ENCODE measurements around the gene CFAP68.
A peak's percentile ranks its signal among the peaks of the same experiment; 100 is the strongest.
"Not testable (repeated sequence)": the region's sequence is repeated elsewhere in the genome, so short reads cannot be mapped to it uniquely, and the experiment has no call there.

CFAP68 gene

GRCh38 chr11:111870522-111870885, 8.8 kb upstream of the CFAP68 start:
- no peak for DNase-seq (ENCODE audit: low read depth in 2 of 3, low spot score in 1 of 3)

- DNase-seq (ENCODE audit: low read depth in 2 of 3, low spot score in 1 of 3): peak; percentile 77 to 92 (median 85)
These were observed 8.3 kb upstream of the CFAP68 start, which contains the start of gene ALG9 for GRCh38 chr11:111870886-111871692. Gene ALG9 (minus strand): TSS chr11:111871581. CDS start chr11:111871482, 99 bp downstream.

GRCh38 chr11:111871693-111872161, 7.6 kb upstream of the CFAP68 start:
- no peak for DNase-seq (ENCODE audit: low read depth in 2 of 3, low spot score in 1 of 3)

- no peak for DNase-seq (ENCODE audit: low read depth in 2 of 3, low spot score in 1 of 3)
These were observed 924 bp upstream of the CFAP68 start for GRCh38 chr11:111878385-111878848.

DNA sequence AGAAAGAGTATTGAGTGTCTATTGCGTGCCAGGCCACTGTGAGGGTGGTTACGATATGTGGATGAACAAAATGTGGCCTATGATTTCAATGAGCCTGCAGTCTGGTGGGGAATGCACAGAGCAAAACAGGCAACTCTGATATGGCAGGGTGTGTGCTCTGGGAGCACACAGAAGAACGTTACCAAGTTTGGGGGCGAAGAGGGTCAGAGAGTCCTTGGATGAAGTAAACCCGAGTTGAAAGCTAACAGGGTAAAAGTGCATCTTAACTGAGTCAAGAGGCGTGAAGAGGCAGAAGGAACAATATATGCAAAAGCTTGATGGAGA, 258 bp downstream of the CFAP68 start:
- DNase-seq (ENCODE audit: low read depth in 2 of 3, low spot score in 1 of 3): no peak

DNA sequence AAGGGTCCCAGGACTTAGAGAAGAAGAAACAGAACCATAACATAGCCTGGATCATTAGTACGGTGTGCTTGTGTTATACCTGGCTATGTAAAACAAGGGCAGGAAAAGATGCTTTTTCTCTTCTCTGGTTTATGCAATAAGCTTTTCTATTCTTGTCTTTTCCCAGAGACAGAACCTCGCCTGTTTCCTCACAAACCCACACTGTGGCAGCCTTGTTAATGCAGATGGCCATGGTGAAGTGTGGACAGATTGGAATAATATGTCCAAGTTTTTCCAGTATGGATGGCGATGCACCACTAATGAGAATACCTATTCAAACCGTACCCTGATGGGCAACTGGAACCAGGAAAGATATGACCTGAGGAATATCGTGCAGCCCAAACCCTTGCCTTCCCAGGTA, 2.9 kb downstream of the CFAP68 start:
- no peak for DNase-seq (ENCODE audit: low read depth in 2 of 3, low spot score in 1 of 3)

DNA sequence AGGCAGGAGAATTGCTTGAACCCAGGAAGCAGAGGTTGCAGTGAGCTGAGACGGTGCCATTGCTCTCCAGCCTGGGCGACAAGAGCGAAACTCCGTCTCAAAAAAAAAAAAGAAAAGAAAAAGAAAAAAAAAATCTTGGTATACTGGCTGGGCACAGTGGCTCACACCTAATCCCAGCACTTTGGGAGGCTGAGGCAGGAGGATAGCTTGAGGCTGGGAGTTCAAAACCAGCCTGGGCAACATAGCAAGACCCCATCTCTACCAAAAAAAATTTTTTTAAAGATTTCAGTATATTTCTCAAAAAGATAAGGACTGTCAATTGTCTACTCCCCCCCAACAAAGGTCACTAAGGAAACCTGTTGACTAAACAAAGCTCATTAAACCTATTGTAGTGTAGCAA, 5.7 kb downstream of the CFAP68 start:
- DNase-seq (ENCODE audit: low read depth in 2 of 3, low spot score in 1 of 3): not testable (repeated sequence)

GRCh38 chr11:111886032-111886431, 6.7 kb downstream of the CFAP68 start:
- no peak for DNase-seq (ENCODE audit: low read depth in 2 of 3, low spot score in 1 of 3)

- no peak for DNase-seq (ENCODE audit: low read depth in 2 of 3, low spot score in 1 of 3)
These were observed 7.5 kb downstream of the CFAP68 start for GRCh38 chr11:111886844-111887243.

- DNase-seq (ENCODE audit: low read depth in 2 of 3, low spot score in 1 of 3): no peak
These were observed 26.1 kb downstream of the CFAP68 start for GRCh38 chr11:111905411-111905810.

DNA sequence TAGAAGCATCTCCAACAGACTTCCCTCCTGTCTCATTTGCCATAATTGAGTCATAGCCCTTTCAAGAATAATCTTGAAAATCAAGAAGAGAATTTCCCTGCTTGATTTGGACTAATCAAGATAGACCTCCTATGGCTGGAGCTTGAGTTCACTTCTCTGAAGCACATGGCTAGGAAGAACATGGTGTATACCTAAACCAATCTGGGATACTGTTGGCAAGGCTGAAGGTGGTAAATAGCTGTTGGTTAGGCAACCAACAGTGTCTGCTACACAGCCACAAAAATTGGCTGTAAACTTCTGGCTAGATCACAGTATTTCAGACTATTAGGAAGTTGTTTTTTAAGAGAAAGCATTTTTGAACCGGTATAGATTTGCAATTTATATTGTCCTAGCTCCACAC, 27.3 kb downstream of the CFAP68 start:
- DNase-seq (ENCODE audit: low read depth in 2 of 3, low spot score in 1 of 3): no peak

GRCh38 chr11:111908639-111909305, 29.4 kb downstream of the CFAP68 start:
- no peak for DNase-seq (ENCODE audit: low read depth in 2 of 3, low spot score in 1 of 3)

GRCh38 chr11:111909378-111909777, 30.0 kb downstream of the CFAP68 start:
- DNase-seq (ENCODE audit: low read depth in 2 of 3, low spot score in 1 of 3): no peak

- DNase-seq (ENCODE audit: low read depth in 2 of 3, low spot score in 1 of 3): no peak
These were observed 31.6 kb downstream of the CFAP68 start for GRCh38 chr11:111910676-111911562.

GRCh38 chr11:111911563-111912401, 32.4 kb downstream of the CFAP68 start, which contains the start of gene CRYAB:
Gene CRYAB (minus strand): TSS chr11:111911770. CDS start chr11:111911724, 46 bp downstream.
- no peak for DNase-seq (ENCODE audit: low read depth in 2 of 3, low spot score in 1 of 3)

- no peak for DNase-seq (ENCODE audit: low read depth in 2 of 3, low spot score in 1 of 3)
These were observed 33.2 kb downstream of the CFAP68 start, which contains the start of gene HSPB2 for GRCh38 chr11:111912535-111912934. Gene HSPB2 (plus strand): TSS chr11:111912734. CDS start chr11:111912830, 96 bp downstream.

DNA sequence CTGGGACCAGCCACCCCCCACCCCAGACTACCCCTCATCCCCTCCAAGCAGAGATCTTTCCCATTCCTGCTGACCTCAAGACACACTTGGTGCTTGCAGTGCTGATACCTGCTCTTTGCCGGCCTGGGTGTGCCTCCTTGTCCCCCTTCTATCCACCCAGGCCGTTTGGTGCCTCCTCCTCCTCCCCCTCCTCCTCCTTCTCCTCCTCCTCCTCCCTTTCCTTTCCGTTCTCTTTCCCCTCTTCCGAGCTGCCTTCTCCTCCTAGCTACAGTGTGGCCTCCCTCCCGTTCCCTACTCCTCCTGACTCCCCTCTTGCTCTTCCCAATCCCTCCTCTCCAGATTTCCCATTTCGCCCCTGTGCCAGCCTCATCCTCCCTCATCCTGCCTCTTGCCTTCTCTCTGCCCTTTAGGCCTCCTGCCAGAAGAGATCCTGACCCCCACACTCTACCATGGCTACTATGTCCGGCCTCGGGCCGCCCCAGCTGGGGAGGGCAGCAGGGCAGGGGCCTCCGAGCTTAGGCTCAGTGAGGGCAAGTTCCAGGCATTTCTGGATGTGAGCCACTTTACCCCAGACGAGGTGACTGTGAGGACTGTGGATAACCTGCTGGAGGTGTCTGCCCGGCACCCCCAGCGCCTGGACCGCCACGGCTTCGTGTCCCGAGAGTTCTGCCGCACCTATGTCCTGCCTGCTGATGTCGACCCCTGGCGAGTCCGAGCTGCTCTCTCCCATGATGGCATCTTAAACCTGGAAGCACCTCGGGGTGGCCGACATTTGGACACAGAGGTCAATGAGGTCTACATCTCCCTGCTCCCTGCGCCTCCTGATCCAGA, 33.9 kb downstream of the CFAP68 start:
- DNase-seq (ENCODE audit: low read depth in 2 of 3, low spot score in 1 of 3): no peak

- no peak for DNase-seq (ENCODE audit: low read depth in 2 of 3, low spot score in 1 of 3)
These were observed 34.7 kb downstream of the CFAP68 start for GRCh38 chr11:111913997-111914396.

- no peak for DNase-seq (ENCODE audit: low read depth in 2 of 3, low spot score in 1 of 3)
These were observed 37.4 kb downstream of the CFAP68 start for GRCh38 chr11:111916768-111917167.
